ENCODE data around the gene NOS1.
A peak's percentile ranks its signal among the peaks of the same experiment; 100 is the strongest.
"Not testable (repeated sequence)": the region's sequence is repeated elsewhere in the genome, so short reads cannot be mapped to it uniquely, and the experiment has no call there.

Gene NOS1

GRCh38 chr12:117361347-117361751, at the start of gene NOS1:
Gene NOS1 (minus strand): TSS chr12:117361626. CDS start chr12:117331069, 30,557 bp downstream.
- DNase-seq (ENCODE audit: low read depth in 2 of 2): no peak

- no peak for DNase-seq (ENCODE audit: low read depth in 2 of 2)
Measured at GRCh38 chr12:117409286-117409685, 47.9 kb upstream of the NOS1 start.

GRCh38 chr12:117408161-117408791, 46.9 kb upstream of the NOS1 start:
- peak; percentile 13 to 24 for DNase-seq (ENCODE audit: low read depth in 2 of 2)

GRCh38 chr12:117404940-117405339, 43.5 kb upstream of the NOS1 start:
- no peak for DNase-seq (ENCODE audit: low read depth in 2 of 2)

- DNase-seq (ENCODE audit: low read depth in 2 of 2): no peak
Measured at GRCh38 chr12:117404203-117404853, 42.9 kb upstream of the NOS1 start.

GRCh38 chr12:117403586-117404139, 42.2 kb upstream of the NOS1 start:
- no peak for DNase-seq (ENCODE audit: low read depth in 2 of 2)

GRCh38 chr12:117402363-117402762, 40.9 kb upstream of the NOS1 start:
- no peak for DNase-seq (ENCODE audit: low read depth in 2 of 2)

- no peak for DNase-seq (ENCODE audit: low read depth in 2 of 2)
Measured at GRCh38 chr12:117400912-117401311, 39.5 kb upstream of the NOS1 start.

GRCh38 chr12:117398482-117398881, 37.1 kb upstream of the NOS1 start:
- DNase-seq (ENCODE audit: low read depth in 2 of 2): not testable (repeated sequence)

GRCh38 chr12:117395766-117396165, 34.3 kb upstream of the NOS1 start:
- no peak for DNase-seq (ENCODE audit: low read depth in 2 of 2)

- DNase-seq (ENCODE audit: low read depth in 2 of 2): no peak
Measured at GRCh38 chr12:117394491-117394890, 33.1 kb upstream of the NOS1 start.

GRCh38 chr12:117393656-117394055, 32.2 kb upstream of the NOS1 start:
- no peak for DNase-seq (ENCODE audit: low read depth in 2 of 2)

GRCh38 chr12:117390866-117391265, 29.4 kb upstream of the NOS1 start:
- no peak for DNase-seq (ENCODE audit: low read depth in 2 of 2)

- DNase-seq (ENCODE audit: low read depth in 2 of 2): no peak
Measured at GRCh38 chr12:117388951-117389446, 27.6 kb upstream of the NOS1 start.

- DNase-seq (ENCODE audit: low read depth in 2 of 2): no peak
Measured at GRCh38 chr12:117387832-117388231, 26.4 kb upstream of the NOS1 start.

GRCh38 chr12:117384735-117385134, 23.3 kb upstream of the NOS1 start:
- no peak for DNase-seq (ENCODE audit: low read depth in 2 of 2)

GRCh38 chr12:117380083-117380482, 18.7 kb upstream of the NOS1 start:
- no peak for DNase-seq (ENCODE audit: low read depth in 2 of 2)

- no peak for DNase-seq (ENCODE audit: low read depth in 2 of 2)
Measured at GRCh38 chr12:117377758-117378157, 16.3 kb upstream of the NOS1 start.

GRCh38 chr12:117370588-117370987, 9.2 kb upstream of the NOS1 start:
- no peak for DNase-seq (ENCODE audit: low read depth in 2 of 2)

GRCh38 chr12:117370000-117370399, 8.6 kb upstream of the NOS1 start:
- DNase-seq (ENCODE audit: low read depth in 2 of 2): not testable (repeated sequence)

GRCh38 chr12:117367006-117367638, 5.7 kb upstream of the NOS1 start:
- peak; percentile 24 to 28 for DNase-seq (ENCODE audit: low read depth in 2 of 2)

- no peak for DNase-seq (ENCODE audit: low read depth in 2 of 2)
Measured at GRCh38 chr12:117365049-117365616, 3.7 kb upstream of the NOS1 start.

Data from fibroblast of skin of left biceps (primary cell).